ENCODE results near the gene LAMC3.

DNA sequence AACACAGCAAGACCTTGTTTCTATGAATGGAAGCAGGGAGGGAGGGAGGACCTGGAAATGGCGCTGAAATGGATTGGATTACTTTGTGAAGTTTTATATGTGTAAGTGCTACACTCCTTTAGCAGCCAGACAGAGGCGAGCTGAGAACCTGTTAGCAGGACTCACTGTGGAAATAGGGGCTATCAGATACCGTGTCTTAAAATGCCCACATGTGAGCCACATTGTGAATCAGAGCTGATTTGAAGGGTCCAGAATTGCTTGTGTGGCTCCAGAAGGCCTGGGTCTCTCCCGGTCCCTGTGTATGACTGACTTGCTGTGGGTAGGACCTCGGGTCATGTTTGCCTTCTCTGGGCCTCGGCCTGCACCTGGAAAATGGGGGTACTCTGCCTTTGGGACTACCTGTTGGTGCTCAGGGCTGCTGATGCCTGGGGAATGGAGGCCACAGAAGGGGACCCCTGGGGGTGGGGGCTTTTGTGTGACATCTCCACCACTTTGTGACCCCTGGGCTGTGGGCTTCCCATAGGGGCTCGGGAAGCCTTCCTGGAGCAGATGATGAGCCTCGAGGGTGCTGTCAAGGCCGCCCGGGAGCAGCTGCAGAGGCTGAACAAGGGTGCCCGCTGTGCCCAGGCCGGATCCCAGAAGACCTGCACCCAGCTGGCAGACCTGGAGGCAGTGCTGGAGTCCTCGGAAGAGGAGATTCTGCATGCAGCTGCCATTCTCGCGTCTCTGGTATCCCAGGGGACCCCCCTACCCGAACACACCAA lies 63.3 kb downstream of the LAMC3 start:
- TF ChIP-seq POLR2A (IDR thresholded peaks at IDR 0.05; ENCODE audit: low read depth, low read length) (no peak), POLR2AphosphoS5 (IDR thresholded peaks at IDR 0.05; ENCODE audit: low read depth, low read length) (no peak), SPI1 (IDR thresholded peaks at IDR 0.05; ENCODE audit: low read depth, low read length) (no peak), TAF1 (IDR thresholded peaks at IDR 0.05; ENCODE audit: low read depth, low read length) (no peak)
